ENCODE results near the gene PELI3. TPM values are rescaled to one million over a fixed set of nuclear protein-coding genes. Genes with fewer than 3 reads are reported as not detected.

The PELI3 gene
- total and polyA plus RNA-seq, 8 donors = 3.0 to 19.9 (median 7.0) TPM

DNA sequence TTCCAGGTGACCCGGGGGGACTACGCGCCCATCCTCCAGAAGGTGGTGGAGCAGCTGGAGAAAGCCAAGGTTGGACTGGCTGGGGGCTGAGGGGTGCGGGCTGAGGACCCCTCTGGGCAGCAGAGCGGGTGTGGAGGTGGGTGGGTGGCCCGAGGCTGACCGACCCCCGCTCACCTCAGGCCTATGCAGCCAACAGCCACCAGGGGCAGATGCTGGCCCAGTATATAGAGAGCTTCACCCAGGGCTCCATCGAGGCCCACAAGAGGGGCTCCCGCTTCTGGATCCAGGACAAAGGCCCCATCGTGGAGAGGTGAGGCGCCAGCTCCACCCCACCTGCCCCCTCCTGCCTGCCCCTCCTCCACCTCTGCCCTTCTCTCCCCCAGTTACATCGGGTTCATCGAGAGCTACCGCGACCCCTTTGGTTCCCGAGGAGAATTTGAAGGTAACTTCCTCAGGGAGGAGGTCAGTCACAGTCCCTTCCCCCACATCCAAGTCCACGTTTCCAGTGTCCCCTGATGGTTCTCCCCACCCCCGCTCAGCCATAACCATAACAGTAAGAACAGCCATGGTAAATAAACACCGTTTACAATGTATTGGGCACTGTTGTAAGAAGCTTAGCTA lies 24.7 kb downstream of the PELI3 start:
- intact Hi-C loops (cut with DNase I) = no loop called here
- no peaks in the 10 kb centered on the region for H3K4me1 ChIP-seq
- ATAC-seq (peak in 1 of 4 donors; percentile 11), DNase-seq (no peak), FAIRE-seq (no peak)
- H3K36me3 ChIP-seq = peaks cover 0 to 9% (median 0%) of the 10 kb centered on the region in 3 donors
- no peaks in the 10 kb centered on the region for H3K27me3 ChIP-seq
- H3K27ac ChIP-seq = no peak overlapping the region
- 76 to 78% methylated on average over 20 of the region's 20 CpGs for WGBS, 2 donors
- no peak for TF ChIP-seq CTCF (IDR thresholded peaks at IDR 0.05)
- no peaks in the 10 kb centered on the region for H3K9me3 ChIP-seq
- H3K4me3 ChIP-seq = no peak overlapping the region

- Histone ChIP-seq H3K9me3 (no peaks in the 10 kb centered on the region), H3K4me1 (no peaks in the 10 kb centered on the region), H3K27ac (no peak overlapping the region), H3K4me3 (no peak overlapping the region), H3K36me3 (peaks cover 0 to 9% (median 0%) of the 10 kb centered on the region in 3 donors), H3K27me3 (no peaks in the 10 kb centered on the region)
- intact Hi-C loops (cut with DNase I) = no loop called here
- 92 to 94% methylated on average over 10 of the region's 10 CpGs for WGBS, 2 donors
- no peak for TF ChIP-seq CTCF (IDR thresholded peaks at IDR 0.05)
- no peak for DNase-seq
- no peak for ATAC-seq
- no peak for FAIRE-seq
Measured at GRCh38 chr11:66492161-66492865, 25.6 kb downstream of the PELI3 start.

DNA sequence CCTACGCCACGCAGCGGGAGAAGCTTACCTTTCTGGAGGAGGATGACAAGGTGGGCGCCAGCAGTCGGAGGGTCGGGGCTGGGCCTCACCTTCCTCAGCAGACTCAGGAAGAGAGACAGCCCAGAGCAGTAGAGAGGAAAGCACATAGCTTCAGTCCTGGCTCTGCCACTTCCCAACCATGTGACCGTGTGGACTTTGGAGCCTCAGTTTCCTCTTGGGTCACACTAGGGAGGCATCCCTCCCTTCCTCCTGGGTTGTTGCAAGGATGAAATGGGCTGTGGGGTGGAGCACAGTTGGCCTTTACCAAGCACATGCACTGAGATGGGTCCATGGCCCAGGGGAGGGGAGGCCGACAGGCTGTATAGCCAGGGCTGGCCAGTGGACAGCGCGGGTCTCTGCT lies 26.4 kb downstream of the PELI3 start:
- Histone ChIP-seq H3K9me3 (no peaks in the 10 kb centered on the region), H3K36me3 (peaks cover 0 to 9% (median 0%) of the 10 kb centered on the region in 3 donors), H3K27me3 (no peaks in the 10 kb centered on the region), H3K4me1 (no peaks in the 10 kb centered on the region), H3K27ac (no peak overlapping the region), H3K4me3 (no peak overlapping the region)
- no peak for TF ChIP-seq CTCF (IDR thresholded peaks at IDR 0.05)
- FAIRE-seq (no peak), DNase-seq (no peak), ATAC-seq (no peak)
- intact Hi-C loops (cut with DNase I) = no loop called here
- 94 to 95% methylated on average over 10 of the region's 10 CpGs for whole genome bisulfite sequencing, 2 donors

DNA sequence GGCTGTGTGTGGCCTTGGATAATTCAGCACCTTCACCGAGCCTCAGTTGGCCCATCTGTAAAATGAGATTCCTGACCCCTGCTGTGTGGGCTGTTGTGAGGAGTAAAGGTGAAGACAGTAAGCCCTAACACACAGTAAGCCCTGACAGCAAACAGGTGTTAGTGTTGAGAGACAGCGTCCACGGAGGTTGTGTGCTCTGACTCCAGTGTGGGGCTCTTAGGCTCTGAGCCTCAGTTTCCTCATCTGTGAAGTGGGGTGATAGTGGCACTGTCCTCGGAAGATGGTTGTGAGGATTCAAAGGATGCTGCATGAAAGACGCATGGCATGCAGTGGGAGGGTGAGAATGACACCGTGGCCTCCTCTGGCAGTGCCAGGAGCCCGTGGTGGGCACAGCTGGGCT lies 27.8 kb downstream of the PELI3 start:
- Histone ChIP-seq H3K4me1 (no peaks in the 10 kb centered on the region), H3K9me3 (no peaks in the 10 kb centered on the region), H3K36me3 (peaks cover 0 to 9% (median 0%) of the 10 kb centered on the region in 3 donors), H3K27ac (no peak overlapping the region), H3K4me3 (no peak overlapping the region), H3K27me3 (no peaks in the 10 kb centered on the region)
- ATAC-seq = no peak
- peak in 1 of 6 donors; percentile 29 for DNase-seq
- FAIRE-seq = no peak
- WGBS, 2 donors = 91 to 98% methylated on average over 7 of the region's 7 CpGs
- no peak for TF ChIP-seq CTCF (IDR thresholded peaks at IDR 0.05)
- intact Hi-C loops (cut with DNase I) = no loop called here

- no peaks in the 10 kb centered on the region for H3K27me3 ChIP-seq
- peaks cover 0 to 9% (median 0%) of the 10 kb centered on the region in 3 donors for H3K36me3 ChIP-seq
- H3K4me3 ChIP-seq = no peak overlapping the region
- FAIRE-seq = no peak
- no peak for DNase-seq
- H3K27ac ChIP-seq = no peak overlapping the region
- no peaks in the 10 kb centered on the region for H3K9me3 ChIP-seq
- H3K4me1 ChIP-seq = no peaks in the 10 kb centered on the region
- TF ChIP-seq CTCF (IDR thresholded peaks at IDR 0.05) = no peak
- intact Hi-C loops (cut with DNase I) = no loop called here
- ATAC-seq = no peak
- WGBS, 2 donors = 92 to 96% methylated on average over 14 of the region's 14 CpGs
Measured at GRCh38 chr11:66494935-66495334, 28.2 kb downstream of the PELI3 start.
